ENCODE measurements around the gene AGAP1.

DNA sequence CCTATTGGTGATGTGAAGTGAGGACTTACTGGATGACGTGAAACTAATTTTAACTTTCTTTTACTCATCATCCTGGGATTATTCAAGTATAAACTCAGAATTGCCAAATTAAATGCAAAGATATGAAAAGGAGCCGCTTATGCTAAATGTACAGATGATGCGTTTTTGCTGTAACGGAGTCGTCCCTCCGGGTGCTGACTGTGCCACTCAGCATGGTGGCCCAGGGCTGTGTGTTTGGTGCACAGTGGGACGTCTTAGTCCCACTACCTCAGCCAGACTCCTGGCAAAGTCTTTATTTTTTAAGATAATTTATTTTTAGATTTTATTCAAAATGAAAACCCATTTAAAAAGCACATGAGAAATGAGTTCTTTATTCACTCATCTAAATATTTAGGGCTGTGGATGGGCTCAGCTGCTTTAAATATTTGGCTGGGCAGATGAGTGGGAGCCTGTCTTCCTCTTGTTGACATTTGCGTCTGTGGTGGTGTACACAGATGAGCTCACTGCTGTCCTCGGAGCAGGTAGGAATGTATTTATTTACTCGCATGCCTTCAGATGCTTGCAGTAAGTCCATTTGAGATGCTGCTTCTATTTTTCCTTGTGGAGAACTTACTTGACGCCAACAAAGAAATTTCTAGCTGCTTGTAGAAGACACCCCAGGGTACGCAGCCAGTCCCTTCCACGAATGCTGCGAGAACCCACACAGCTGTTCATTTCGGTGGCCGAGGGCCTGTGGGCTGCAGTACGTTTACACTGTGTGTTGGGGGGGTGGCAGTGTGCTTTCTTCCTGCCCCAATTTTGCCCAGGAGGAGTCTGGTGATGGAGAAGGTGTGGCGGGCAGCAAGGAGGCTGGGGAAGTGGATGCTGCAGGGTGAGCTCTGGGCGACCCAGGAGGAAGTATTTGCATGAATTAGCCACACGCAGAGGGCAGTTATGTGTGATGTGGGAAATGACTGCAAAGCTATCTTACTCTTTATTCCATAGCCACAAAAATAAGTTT is 105.0 kb downstream of the AGAP1 start:
- no peak for TF ChIP-seq EZH2 (IDR thresholded peaks at IDR 0.05; ENCODE audit: insufficient read depth, low read length)
- TF ChIP-seq, protein P1, sequence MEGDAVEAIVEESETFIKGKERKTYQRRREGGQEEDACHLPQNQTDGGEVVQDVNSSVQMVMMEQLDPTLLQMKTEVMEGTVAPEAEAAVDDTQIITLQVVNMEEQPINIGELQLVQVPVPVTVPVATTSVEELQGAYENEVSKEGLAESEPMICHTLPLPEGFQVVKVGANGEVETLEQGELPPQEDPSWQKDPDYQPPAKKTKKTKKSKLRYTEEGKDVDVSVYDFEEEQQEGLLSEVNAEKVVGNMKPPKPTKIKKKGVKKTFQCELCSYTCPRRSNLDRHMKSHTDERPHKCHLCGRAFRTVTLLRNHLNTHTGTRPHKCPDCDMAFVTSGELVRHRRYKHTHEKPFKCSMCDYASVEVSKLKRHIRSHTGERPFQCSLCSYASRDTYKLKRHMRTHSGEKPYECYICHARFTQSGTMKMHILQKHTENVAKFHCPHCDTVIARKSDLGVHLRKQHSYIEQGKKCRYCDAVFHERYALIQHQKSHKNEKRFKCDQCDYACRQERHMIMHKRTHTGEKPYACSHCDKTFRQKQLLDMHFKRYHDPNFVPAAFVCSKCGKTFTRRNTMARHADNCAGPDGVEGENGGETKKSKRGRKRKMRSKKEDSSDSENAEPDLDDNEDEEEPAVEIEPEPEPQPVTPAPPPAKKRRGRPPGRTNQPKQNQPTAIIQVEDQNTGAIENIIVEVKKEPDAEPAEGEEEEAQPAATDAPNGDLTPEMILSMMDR (IDR thresholded peaks at IDR 0.05; ENCODE audit: insufficient read depth, low read depth, low read length) = no peak
